Skin epidermis (tissue), 12 donors: ENCODE measurements around the gene CCDC170.
A peak's percentile ranks its signal among the peaks of the same experiment; 100 is the strongest.
"Not testable (repeated sequence)": the region's sequence is repeated elsewhere in the genome, so short reads cannot be mapped to it uniquely, and the experiment has no call there.

ENCODE experiments used
- H3K27ac ChIP-seq, 21 experiments: fragments of 200-600 bp; sonication (generic) in 11 of 21; one replicate each; pipeline ENCODE4 v1.5.0; 2020; ENCODE audit warnings: mild to moderate bottlenecking in 3 of 21, inconsistent platforms in 2 of 21, moderate library complexity in 2 of 21
- H3K4me3 ChIP-seq, 7 experiments: fragments of 200-600 bp; sonication (generic) in 2 of 7; one replicate each; pipeline ENCODE4 v1.5.0; 2020; ENCODE audit warnings: inconsistent platforms in 2 of 7, mild to moderate bottlenecking in 2 of 7, moderate library complexity in 1 of 7

Gene CCDC170

GRCh38 chr6:151493804-151494234, at the start of gene CCDC170:
CCDC170 (plus strand) TSS chr6:151494017; CDS start chr6:151494129, 112 bp downstream.
- peak within 1 kb of the TSS; percentile 48 to 66 (median 57) for H3K4me3 ChIP-seq
- H3K27ac ChIP-seq = peak within 1 kb of the TSS in 20 of 21 experiments; percentile 41 to 86 (median 78)

GRCh38 chr6:151445482-151445881, 48.3 kb upstream of the CCDC170 start:
- no peak overlapping the region for H3K4me3 ChIP-seq
- H3K27ac ChIP-seq = peak overlapping the region in 4 of 21 experiments; percentile 2 to 73 (median 47)

- H3K27ac ChIP-seq = peak overlapping the region in 3 of 21 experiments; percentile 35 to 73 (median 45)
- H3K4me3 ChIP-seq = no peak overlapping the region
These were observed 46.6 kb upstream of the CCDC170 start for GRCh38 chr6:151447237-151447636.

GRCh38 chr6:151448623-151449022, 45.2 kb upstream of the CCDC170 start:
- Histone ChIP-seq H3K27ac (no peak overlapping the region), H3K4me3 (no peak overlapping the region)

- Histone ChIP-seq H3K27ac (peak overlapping the region in 2 of 21 experiments; percentile 90), H3K4me3 (peak overlapping the region; percentile 60 to 98 (median 84))
These were observed 42.9 kb upstream of the CCDC170 start for GRCh38 chr6:151450928-151451327.

GRCh38 chr6:151451417-151451949, 42.3 kb upstream of the CCDC170 start:
- Histone ChIP-seq H3K4me3 (peak overlapping the region; percentile 60 to 98 (median 84)), H3K27ac (peak overlapping the region in 20 of 21 experiments; percentile 72 to 97 (median 85))

- Histone ChIP-seq H3K4me3 (peak within 1 kb of the TSS; percentile 63 to 98 (median 89)), H3K27ac (peak within 1 kb of the TSS; percentile 81 to 98 (median 95))
These were observed 41.7 kb upstream of the CCDC170 start, which contains the start of gene RMND1 for GRCh38 chr6:151451950-151452749. RMND1 (minus strand) TSS chr6:151452126; CDS start chr6:151445811, 6,315 bp downstream.

GRCh38 chr6:151452750-151453427, 40.9 kb upstream of the CCDC170 start:
- Histone ChIP-seq H3K4me3 (peak overlapping the region; percentile 63 to 98 (median 89)), H3K27ac (peak overlapping the region; percentile 81 to 98 (median 95))

GRCh38 chr6:151455751-151456398, 37.9 kb upstream of the CCDC170 start:
- not testable (repeated sequence) for H3K27ac ChIP-seq, H3K4me3 ChIP-seq

GRCh38 chr6:151461673-151462072, 32.1 kb upstream of the CCDC170 start:
- Histone ChIP-seq H3K4me3 (no peak overlapping the region), H3K27ac (no peak overlapping the region)

- Histone ChIP-seq H3K27ac (no peak overlapping the region), H3K4me3 (no peak overlapping the region)
These were observed 29.1 kb upstream of the CCDC170 start for GRCh38 chr6:151464702-151465101.

GRCh38 chr6:151475653-151476523, 17.9 kb upstream of the CCDC170 start:
- Histone ChIP-seq H3K4me3 (no peak overlapping the region), H3K27ac (no peak overlapping the region)

- Histone ChIP-seq H3K27ac (no peak overlapping the region), H3K4me3 (no peak overlapping the region)
These were observed 16.1 kb upstream of the CCDC170 start for GRCh38 chr6:151477726-151478125.

- Histone ChIP-seq H3K4me3 (no peak overlapping the region), H3K27ac (no peak overlapping the region)
These were observed 15.1 kb upstream of the CCDC170 start for GRCh38 chr6:151478670-151479069.

- H3K4me3 ChIP-seq = no peak overlapping the region
- peak overlapping the region in 14 of 21 experiments; percentile 4 to 88 (median 54) for H3K27ac ChIP-seq
These were observed 12.0 kb upstream of the CCDC170 start for GRCh38 chr6:151481786-151482185.

GRCh38 chr6:151482290-151482689, 11.5 kb upstream of the CCDC170 start:
- H3K27ac ChIP-seq = peak overlapping the region in 18 of 21 experiments; percentile 33 to 88 (median 64)

GRCh38 chr6:151483994-151484393, 9.8 kb upstream of the CCDC170 start:
- Histone ChIP-seq H3K4me3 (no peak overlapping the region), H3K27ac (no peak overlapping the region)

More at GRCh38 chr6:151482290-151482689, 11.5 kb upstream of the CCDC170 start:
- no peak overlapping the region for H3K4me3 ChIP-seq

- Histone ChIP-seq H3K27ac (no peak overlapping the region), H3K4me3 (no peak overlapping the region)
These were observed 5.6 kb upstream of the CCDC170 start for GRCh38 chr6:151488226-151488625.

GRCh38 chr6:151490996-151491395, 2.8 kb upstream of the CCDC170 start:
- Histone ChIP-seq H3K4me3 (no peak overlapping the region), H3K27ac (no peak overlapping the region)
